Neural progenitor cell (in vitro differentiated cells): ENCODE data around the gene PRICKLE2. TPM values are rescaled to one million over a fixed set of nuclear protein-coding genes. Genes with fewer than 3 reads are reported as not detected.

Source experiments
- DNase-seq: peaks from one replicate; pipeline ENCODE4 v3.0.0-alpha.2; 2016; ENCODE audit warnings: low spot score
- H2AFZ ChIP-seq: fragments of 200-600 bp; sonication (generic); replicated peaks from 2 replicates; pipeline ENCODE4 v1.6.1; 2016; ENCODE audit warnings: antibody characterized with exemption
- H3F3A ChIP-seq: fragments of 200-600 bp; sonication (generic); 2 replicates; pipeline ENCODE4 v1.6.1; 2016; ENCODE audit warnings: antibody characterized with exemption, low read depth
- H3K27ac ChIP-seq: fragments of 200-600 bp; sonication (generic); 2 replicates; pipeline ENCODE4 v1.5.1; 2016; ENCODE audit warnings: mild to moderate bottlenecking
- H3K27me3 ChIP-seq: fragments of 200-600 bp; sonication (generic); 2 replicates; pipeline ENCODE4 v1.6.1; 2016; ENCODE audit warnings: mild to moderate bottlenecking, moderate library complexity
- H3K36me3 ChIP-seq: fragments of 200-600 bp; sonication (generic); 2 replicates; pipeline ENCODE4 v1.5.1; 2016
- H3K4me1 ChIP-seq: fragments of 200-600 bp; sonication (generic); 2 replicates; pipeline ENCODE4 v1.6.1; 2016; ENCODE audit warnings: mixed run types
- H3K4me2 ChIP-seq: fragments of 200-600 bp; sonication (generic); 2 replicates; pipeline ENCODE4 v1.6.1; 2016
- H3K4me3 ChIP-seq: fragments of 200-600 bp; sonication (generic); 2 replicates; pipeline ENCODE4 v1.5.1; 2016
- H3K79me2 ChIP-seq: fragments of 200-600 bp; sonication (generic); 2 replicates; pipeline ENCODE4 v1.6.1; 2016; ENCODE audit warnings: low read depth
- H3K9ac ChIP-seq: fragments of 200-600 bp; sonication (generic); 2 replicates; pipeline ENCODE4 v1.6.1; 2016
- H3K9me3 ChIP-seq: fragments of 200-600 bp; sonication (generic); 2 replicates; pipeline ENCODE4 v1.5.1; 2016; ENCODE audit warnings: low read depth
- H4K20me1 ChIP-seq: fragments of 200-600 bp; sonication (generic); 2 replicates; pipeline ENCODE4 v1.6.1; 2016; ENCODE audit warnings: low read depth
- H3K27ac Mint-ChIP-seq: 3 replicates; pipeline ENCODE4 v1.8.0; 2021; ENCODE audit warnings: mixed read lengths
- H3K27me3 Mint-ChIP-seq: 2 replicates; pipeline ENCODE4 v1.8.0; 2022; ENCODE audit warnings: low read depth, mild to moderate bottlenecking, inconsistent platforms, moderate library complexity, mixed read lengths; ENCODE audit not compliant: insufficient read depth
- H3K36me3 Mint-ChIP-seq: 3 replicates; pipeline ENCODE4 v1.8.0; 2021; ENCODE audit warnings: mixed read lengths
- H3K4me1 Mint-ChIP-seq: 3 replicates; pipeline ENCODE4 v1.8.0; 2021; ENCODE audit warnings: mixed read lengths
- H3K4me3 Mint-ChIP-seq: 3 replicates; pipeline ENCODE4 v1.8.0; 2021; ENCODE audit warnings: mild to moderate bottlenecking, moderate library complexity, mixed read lengths
- H3K9me3 Mint-ChIP-seq: 3 replicates; pipeline ENCODE4 v1.8.0; 2020; ENCODE audit warnings: mixed read lengths
- CTCF ChIP-seq: fragments of 200-600 bp; sonication (generic); IDR thresholded peaks from 2 replicates; pipeline ENCODE4 v1.5.1; 2017; ENCODE audit warnings: antibody characterized with exemption, mild to moderate bottlenecking
- EZH2 ChIP-seq: fragments of 200-600 bp; sonication (generic); IDR thresholded peaks from 2 replicates; pipeline ENCODE4 v1.6.1; 2017; ENCODE audit warnings: antibody characterized with exemption, mild to moderate bottlenecking, moderate library complexity
- EZH2phosphoT487 ChIP-seq: fragments of 200-600 bp; sonication (generic); IDR thresholded peaks from 2 replicates; pipeline ENCODE4 v1.6.1; 2017; ENCODE audit warnings: antibody characterized with exemption
- total RNA-seq: library from RNA; depleted of rRNA; stranded (reverse); fragments of >200 nt; gene quantifications from 2 replicates; pipeline ENCODE4 v1.2.3, GENCODE V29; 2015; ENCODE audit warnings: low replicate concordance

Gene PRICKLE2
- total RNA-seq, 1 donor from 2014 or later, result 11.5 TPM

GRCh38 chr3:64067506-64068346 is 157.5 kb downstream of the PRICKLE2 start:
- Histone ChIP-seq H3K79me2 (no peaks in the 10 kb centered on the region), H3F3A (peaks cover 2% of the 10 kb centered on the region), H3K9ac (no peak overlapping the region), H3K9me3 (no peaks in the 10 kb centered on the region), H3K4me2 (no peak overlapping the region), H3K4me1 (peaks cover 22% of the 10 kb centered on the region), H4K20me1 (no peaks in the 10 kb centered on the region), H2AFZ (no peak overlapping the region), H3K4me3 (no peak overlapping the region), H3K36me3 (no peaks in the 10 kb centered on the region), H3K27me3 (no peaks in the 10 kb centered on the region), H3K27ac (no peak overlapping the region)
- Mint-ChIP-seq H3K4me1 (peaks cover 14% of the 10 kb centered on the region), H3K36me3 (no peaks in the 10 kb centered on the region), H3K27me3 (no peaks in the 10 kb centered on the region), H3K27ac (no peak overlapping the region), H3K4me3 (no peak overlapping the region), H3K9me3 (no peaks in the 10 kb centered on the region)
- DNase-seq, result no peak
- TF ChIP-seq EZH2phosphoT487 (no peak), EZH2 (no peak), CTCF (no peak)

- Histone ChIP-seq H3K79me2 (no peaks in the 10 kb centered on the region), H3F3A (peaks cover 4% of the 10 kb centered on the region), H3K27ac (no peak overlapping the region), H3K4me2 (no peak overlapping the region), H3K4me1 (peaks cover 32% of the 10 kb centered on the region), H2AFZ (no peak overlapping the region), H3K9ac (no peak overlapping the region), H3K9me3 (no peaks in the 10 kb centered on the region), H3K27me3 (no peaks in the 10 kb centered on the region), H3K36me3 (no peaks in the 10 kb centered on the region), H3K4me3 (no peak overlapping the region), H4K20me1 (no peaks in the 10 kb centered on the region)
- TF ChIP-seq EZH2 (no peak), EZH2phosphoT487 (no peak), CTCF (no peak)
- no peaks in the 10 kb centered on the region for H3K9me3 Mint-ChIP-seq
- DNase-seq, result no peak
- H3K27ac Mint-ChIP-seq, result no peak overlapping the region
- no peaks in the 10 kb centered on the region for H3K36me3 Mint-ChIP-seq
- no peaks in the 10 kb centered on the region for H3K27me3 Mint-ChIP-seq
- H3K4me1 Mint-ChIP-seq, result peaks cover 20% of the 10 kb centered on the region
- no peak overlapping the region for H3K4me3 Mint-ChIP-seq
These were observed 160.5 kb downstream of the PRICKLE2 start for GRCh38 chr3:64064804-64065203.

- no peaks in the 10 kb centered on the region for H4K20me1 ChIP-seq
- no peaks in the 10 kb centered on the region for H3K36me3 Mint-ChIP-seq
- H3K4me2 ChIP-seq, result no peak overlapping the region
- H3K4me1 ChIP-seq, result peaks cover 32% of the 10 kb centered on the region
- no peak overlapping the region for H3K9ac ChIP-seq
- no peaks in the 10 kb centered on the region for H3K79me2 ChIP-seq
- peaks cover 4% of the 10 kb centered on the region for H3F3A ChIP-seq
- H3K36me3 ChIP-seq, result no peaks in the 10 kb centered on the region
- no peak for TF ChIP-seq CTCF
- no peak overlapping the region for H3K27ac ChIP-seq
- H3K27me3 ChIP-seq, result no peaks in the 10 kb centered on the region
- H3K4me3 ChIP-seq, result no peak overlapping the region
- H2AFZ ChIP-seq, result no peak overlapping the region
- H3K4me3 Mint-ChIP-seq, result no peak overlapping the region
- no peaks in the 10 kb centered on the region for H3K9me3 Mint-ChIP-seq
- no peaks in the 10 kb centered on the region for H3K27me3 Mint-ChIP-seq
- DNase-seq, result no peak
- H3K9me3 ChIP-seq, result no peaks in the 10 kb centered on the region
- peaks cover 20% of the 10 kb centered on the region for H3K4me1 Mint-ChIP-seq
- no peak overlapping the region for H3K27ac Mint-ChIP-seq
These were observed 161.3 kb downstream of the PRICKLE2 start for GRCh38 chr3:64063983-64064438.
